Activated T-helper 17 cell treated with anti-CD3 and anti-CD28 coated beads, Interleukin-2, amount 50 U/mL, for 72 hours (primary cell): ENCODE data around the gene FIGN. TPM values are rescaled to one million over a fixed set of nuclear protein-coding genes. Genes with fewer than 3 reads are reported as not detected.

Experiments
- ATAC-seq: fragments of 150-1000 bp; cut with Tn5 transposase; replicated peaks from 2 replicates; pipeline ENCODE4 v1.10.0; 2021; ENCODE audit warnings: mild to moderate bottlenecking, moderate library complexity
- H3K27ac Mint-ChIP-seq: one replicate; pipeline ENCODE4 v1.8.0; 2022; ENCODE audit warnings: mixed read lengths
- H3K27me3 Mint-ChIP-seq: one replicate; pipeline ENCODE4 v1.8.0; 2022; ENCODE audit warnings: mixed read lengths
- H3K36me3 Mint-ChIP-seq: one replicate; pipeline ENCODE4 v1.8.0; 2022; ENCODE audit warnings: low read depth, mild to moderate bottlenecking, mixed read lengths
- H3K4me1 Mint-ChIP-seq: one replicate; pipeline ENCODE4 v1.8.0; 2022; ENCODE audit warnings: mixed read lengths
- H3K4me3 Mint-ChIP-seq: one replicate; pipeline ENCODE4 v1.8.0; 2022; ENCODE audit warnings: mild to moderate bottlenecking, mixed read lengths
- H3K9me3 Mint-ChIP-seq: one replicate; pipeline ENCODE4 v1.8.0; 2022; ENCODE audit warnings: mixed read lengths
- total RNA-seq, 2 donors: library from RNA; stranded (reverse); gene quantifications; one replicate each; pipeline ENCODE4 v1.2.3, GENCODE V29; 2022

Gene FIGN
- total RNA-seq, 2 donors from 2014 or later, result not detected

- Mint-ChIP-seq H3K27me3 (no peaks in the 10 kb centered on the region), H3K9me3 (peaks cover 5% of the 10 kb centered on the region), H3K4me3 (no peak overlapping the region), H3K36me3 (no peaks in the 10 kb centered on the region), H3K4me1 (no peaks in the 10 kb centered on the region), H3K27ac (no peak overlapping the region)
- ATAC-seq, result no peak
Observed at GRCh38 chr2:163548970-163549369, 186.8 kb downstream of the FIGN start.
